Esophagus squamous epithelium (tissue), 5 donors: ENCODE measurements around the gene TTC3. TPM values are rescaled to one million over a fixed set of nuclear protein-coding genes. Genes with fewer than 3 reads are reported as not detected.

Experiments used
- DNase-seq: peaks from one replicate; lab custom pipeline; 2025; lab: John Stamatoyannopoulos, UW
- H3K27ac ChIP-seq, 4 donors: fragments of 200-600 bp; sonication (generic); one replicate each; pipeline ENCODE4 v1.5.1; 2016 to 2019; ENCODE audit warnings: mild to moderate bottlenecking in 1 of 4
- H3K27me3 ChIP-seq, 4 donors: fragments of 200-600 bp; sonication (generic); 1 replicate in 3 of 4; 2 replicates in 1 of 4; pipeline versions ENCODE4 v1.5.1 to v1.6.0; 2017 to 2021; ENCODE audit warnings: antibody characterized with exemption in 1 of 4
- H3K36me3 ChIP-seq, 3 donors: fragments of 200-600 bp; sonication (generic); one replicate each; pipeline ENCODE4 v1.5.1; 2016 to 2019
- H3K4me1 ChIP-seq, 3 donors: fragments of 200-600 bp; sonication (generic); one replicate each; pipeline ENCODE4 v1.5.1; 2017 to 2019
- H3K4me3 ChIP-seq, 4 donors: fragments of 200-600 bp; sonication (generic); 1 replicate in 3 of 4; 2 replicates in 1 of 4; pipeline ENCODE4 v1.5.1; 2016 to 2019; ENCODE audit warnings: mild to moderate bottlenecking in 2 of 4, moderate library complexity in 1 of 4
- H3K9me3 ChIP-seq, 3 donors: fragments of 200-600 bp; sonication (generic); one replicate each; pipeline ENCODE4 v1.5.1; 2016 to 2019
- CTCF ChIP-seq, 6 experiments: fragments of 450-650 bp in 4 of 6; fragments of 200-600 bp in 2 of 6; sonication (generic) in 2 of 6; IDR thresholded peaks; one replicate each; pipeline ENCODE4 v1.5.1; 2016 to 2019; ENCODE audit warnings: antibody characterized with exemption in 6 of 6, mild to moderate bottlenecking in 4 of 6, moderate library complexity in 4 of 6
- POLR2A ChIP-seq, 4 donors: fragments of 450-650 bp; IDR thresholded peaks; one replicate each; pipeline ENCODE4 v1.6.1; 2017; ENCODE audit warnings: antibody characterized with exemption in 4 of 4, mild to moderate bottlenecking in 4 of 4, moderate library complexity in 3 of 4
- WGBS, 2 donors: methylation state at CpG; one replicate each; pipeline ENCODE4 v1.1.5; 2018; 5-methylcytosine and 5-hydroxymethylcytosine counted together
- intact Hi-C: fragments of 100-400 bp; cut with DNase I; formaldehyde crosslinking; loops from one replicate; pipeline ENCODE4 v1.15.0; 2022
- total RNA-seq, 4 donors: library from RNA; depleted of rRNA; stranded (reverse); fragments of >200 nt; gene quantifications; one replicate each; pipeline ENCODE4 v1.1.0, GENCODE V29; 2016
- donor health status: DM: yes; HTN: yes; CAD: no.

Gene TTC3
- total RNA-seq, 4 donors from 2014 or later, result 41.2 to 80.1 (median 64.1) TPM

DNA sequence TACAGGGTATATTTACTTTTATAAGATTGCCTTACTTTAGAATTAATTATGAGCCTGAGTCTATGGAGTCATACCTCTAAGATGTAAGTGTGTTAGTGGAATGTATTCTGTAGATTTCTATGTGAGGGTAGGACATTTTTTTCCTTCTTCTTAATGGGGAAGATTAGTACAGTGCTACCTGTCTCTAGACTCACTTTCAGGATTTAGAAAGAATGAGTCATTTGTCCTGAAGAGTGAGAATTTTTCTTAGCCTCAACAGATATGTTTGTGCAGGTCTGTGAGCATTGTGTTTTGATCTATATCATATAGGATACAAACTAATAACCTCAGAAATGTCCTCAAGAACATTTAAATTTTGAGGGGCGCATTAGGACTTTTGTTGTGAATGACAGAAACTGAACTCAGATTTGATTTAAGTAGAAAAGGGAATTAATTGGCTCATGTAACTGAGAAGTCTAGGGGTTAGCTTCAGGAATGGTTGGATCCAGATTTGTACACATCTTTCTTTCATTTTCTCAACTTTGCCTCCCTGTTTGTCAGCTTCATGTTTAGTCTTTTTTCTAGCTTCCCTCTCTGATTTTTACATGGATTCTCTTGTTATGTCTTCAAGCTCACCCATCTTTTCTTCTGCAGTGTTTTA, 45.3 kb downstream of the TTC3 start:
- Histone ChIP-seq H3K27me3 (no peaks in the 10 kb centered on the region), H3K4me3 (no peak overlapping the region), H3K27ac (no peak overlapping the region), H3K36me3 (peaks cover 0 to 6% (median 3%) of the 10 kb centered on the region in 3 donors), H3K4me1 (peaks cover 0 to 8% (median 0%) of the 10 kb centered on the region in 3 donors), H3K9me3 (no peaks in the 10 kb centered on the region)
- no peak for DNase-seq
- TF ChIP-seq CTCF (IDR thresholded peaks at IDR 0.05) (no peak), POLR2A (IDR thresholded peaks at IDR 0.05) (no peak)
- 87 to 95% methylated on average over 1 of the region's 1 CpG for WGBS, 2 donors
- intact Hi-C loops, result no loop called here

GRCh38 chr21:37119421-37120218, 46.6 kb downstream of the TTC3 start:
- Histone ChIP-seq H3K4me3 (no peak overlapping the region), H3K27ac (no peak overlapping the region), H3K9me3 (no peaks in the 10 kb centered on the region), H3K36me3 (peaks cover 0 to 17% (median 3%) of the 10 kb centered on the region in 3 donors), H3K27me3 (no peaks in the 10 kb centered on the region), H3K4me1 (peaks cover 0 to 8% (median 0%) of the 10 kb centered on the region in 3 donors)
- no peak for DNase-seq
- 81 to 90% methylated on average over 5 to 6 of the region's 6 CpGs for WGBS, 2 donors
- TF ChIP-seq POLR2A (IDR thresholded peaks at IDR 0.05), result no peak
- TF ChIP-seq CTCF (IDR thresholded peaks at IDR 0.05), result no peak
- intact Hi-C loops, result no loop called here

DNA sequence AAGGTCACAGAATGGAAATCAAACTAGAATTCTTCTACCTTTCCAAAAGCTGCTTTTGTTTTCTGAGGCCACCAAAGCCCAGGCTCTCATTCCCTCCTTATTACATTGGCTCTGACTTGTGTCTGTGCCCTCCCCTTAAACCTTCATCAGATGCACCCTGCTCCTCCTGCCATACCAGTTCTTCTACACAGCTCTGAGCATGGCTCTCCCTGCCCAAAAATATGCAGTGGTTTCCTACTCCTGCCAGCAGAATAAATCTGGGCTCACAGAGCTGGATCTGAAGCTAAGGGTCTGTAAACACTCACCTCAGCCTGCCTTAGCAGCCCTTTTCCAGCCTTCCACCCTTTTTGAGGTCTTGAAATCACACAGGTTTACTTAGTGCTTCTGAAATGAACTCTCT, 55.0 kb downstream of the TTC3 start:
- Histone ChIP-seq H3K9me3 (no peaks in the 10 kb centered on the region), H3K4me1 (peaks cover 0 to 11% (median 0%) of the 10 kb centered on the region in 3 donors), H3K4me3 (no peak overlapping the region), H3K36me3 (peaks cover 0 to 88% (median 4%) of the 10 kb centered on the region in 3 donors), H3K27me3 (no peaks in the 10 kb centered on the region), H3K27ac (peak overlapping the region in 2 of 4 donors; percentile 38 to 62)
- DNase-seq, result no peak
- intact Hi-C loops, result no loop called here
- no peak for TF ChIP-seq POLR2A (IDR thresholded peaks at IDR 0.05)
- no peak for TF ChIP-seq CTCF (IDR thresholded peaks at IDR 0.05)

GRCh38 chr21:37130971-37131370, 57.9 kb downstream of the TTC3 start:
- Histone ChIP-seq H3K27ac (no peak overlapping the region), H3K9me3 (no peaks in the 10 kb centered on the region), H3K4me3 (no peak overlapping the region), H3K36me3 (peaks cover 0 to 90% (median 4%) of the 10 kb centered on the region in 3 donors), H3K27me3 (no peaks in the 10 kb centered on the region), H3K4me1 (peaks cover 0 to 11% (median 0%) of the 10 kb centered on the region in 3 donors)
- no peak for TF ChIP-seq CTCF (IDR thresholded peaks at IDR 0.05)
- TF ChIP-seq POLR2A (IDR thresholded peaks at IDR 0.05), result no peak
- intact Hi-C loops, result no loop called here
- WGBS, 2 donors, result 71 to 90% methylated on average over 1 to 2 of the region's 2 CpGs
- no peak for DNase-seq

DNA sequence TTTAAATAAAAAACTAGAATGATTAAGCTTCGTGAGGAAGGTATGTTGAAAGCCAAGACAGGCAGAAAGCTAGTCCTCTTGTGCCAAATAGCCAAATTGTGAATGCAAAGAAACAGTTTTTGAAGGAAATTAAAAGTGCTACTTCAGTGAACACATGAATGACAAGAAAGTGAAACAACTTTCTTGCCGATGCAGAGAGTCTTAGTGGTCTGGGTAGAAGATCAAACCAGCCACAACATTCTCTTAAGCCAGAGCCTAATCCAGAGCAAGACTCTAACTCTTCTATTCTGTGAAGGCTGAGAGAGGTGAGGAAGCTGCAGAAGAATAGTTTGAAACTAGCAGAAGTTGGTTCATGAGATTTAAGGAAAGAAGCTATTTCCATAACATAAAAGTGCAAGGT, 63.2 kb downstream of the TTC3 start:
- DNase-seq, result no peak
- peaks cover 0 to 95% (median 5%) of the 10 kb centered on the region in 3 donors for H3K36me3 ChIP-seq
- TF ChIP-seq POLR2A (IDR thresholded peaks at IDR 0.05) (no peak), CTCF (IDR thresholded peaks at IDR 0.05) (no peak)
- intact Hi-C loops, result no loop called here
- H3K27me3 ChIP-seq, result no peaks in the 10 kb centered on the region
- H3K27ac ChIP-seq, result no peak overlapping the region
- H3K4me3 ChIP-seq, result no peak overlapping the region
- WGBS, 2 donors, result 86 to 87% methylated on average over 2 of the region's 2 CpGs
- no peaks in the 10 kb centered on the region for H3K9me3 ChIP-seq
- H3K4me1 ChIP-seq, result no peaks in the 10 kb centered on the region
